Lung microvascular endothelial cell (primary cell): ENCODE measurements around the gene MTA2. TPM values are rescaled to one million over a fixed set of nuclear protein-coding genes. Genes with fewer than 3 reads are reported as not detected.
"Not testable (repeated sequence)": the region's sequence is repeated elsewhere in the genome, so short reads cannot be mapped to it uniquely, and the experiment has no call there.

Experiments
- DNase-seq, 2 donors: peaks; one replicate each; pipeline versions ENCODE4 v3.0.0 to v3.0.0-alpha.2; 2010; ENCODE audit warnings: low read depth in 2 of 2
- total RNA-seq: library from RNA; depleted of rRNA; stranded (reverse); fragments of >200 nt; gene quantifications from 2 replicates; pipeline ENCODE4 v1.2.1, GENCODE V29; 2014

The MTA2 gene
- total RNA-seq: 147 and 148 TPM in 2 replicates

- DNase-seq: peak; percentile 98
Measured at GRCh38 chr11:62601372-62602140, at the start of gene MTA2. TSS of gene MTA2 (minus strand) at chr11:62601865. CDS start at chr11:62601450, 415 bp downstream.

GRCh38 chr11:62650283-62650682, 48.6 kb upstream of the MTA2 start:
- not testable (repeated sequence) for DNase-seq

DNA sequence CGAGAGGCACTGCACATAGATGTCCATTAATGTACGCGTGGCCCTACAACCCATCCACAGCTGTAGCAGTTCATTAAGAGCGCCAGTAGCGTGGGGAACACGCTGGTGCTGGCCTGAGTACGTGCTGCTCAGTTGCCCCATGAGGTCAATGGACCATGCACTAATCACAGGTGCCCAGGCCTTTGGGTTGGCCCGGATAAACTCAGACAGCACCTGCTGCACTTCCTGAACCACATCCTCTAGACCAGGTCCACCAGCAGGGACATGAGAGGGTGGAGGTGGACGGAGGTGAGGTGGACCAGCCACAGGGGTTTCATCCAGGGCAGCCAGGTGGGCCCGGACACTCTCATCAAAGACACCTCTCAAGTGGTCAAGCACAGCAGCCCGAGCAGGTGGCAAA, 47.8 kb upstream of the MTA2 start:
- DNase-seq: no peak

DNA sequence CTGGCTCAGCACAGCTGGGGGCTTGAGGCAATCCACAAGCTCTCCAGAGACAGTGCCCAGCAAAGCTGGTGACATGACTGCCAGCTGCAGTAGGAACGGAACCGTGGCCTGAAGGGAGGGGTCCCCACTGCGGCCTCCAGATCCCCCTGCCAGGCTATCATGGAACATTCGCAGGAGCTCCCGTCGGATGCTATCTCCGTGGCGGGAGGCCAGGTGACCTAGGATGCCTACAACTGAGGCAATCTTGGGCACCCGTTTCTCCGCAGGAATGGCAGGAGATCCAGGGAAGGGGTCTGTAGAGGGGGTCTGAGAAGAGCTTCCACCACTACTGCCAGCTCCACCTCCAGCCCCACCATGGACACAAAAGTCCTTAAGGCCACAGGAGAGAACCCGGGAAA, 47.3 kb upstream of the MTA2 start:
- DNase-seq: no peak

GRCh38 chr11:62648185-62648966, 46.7 kb upstream of the MTA2 start:
- no peak for DNase-seq

GRCh38 chr11:62647609-62648005, 45.9 kb upstream of the MTA2 start:
- no peak for DNase-seq

GRCh38 chr11:62646825-62647608, 45.4 kb upstream of the MTA2 start:
- no peak for DNase-seq

DNA sequence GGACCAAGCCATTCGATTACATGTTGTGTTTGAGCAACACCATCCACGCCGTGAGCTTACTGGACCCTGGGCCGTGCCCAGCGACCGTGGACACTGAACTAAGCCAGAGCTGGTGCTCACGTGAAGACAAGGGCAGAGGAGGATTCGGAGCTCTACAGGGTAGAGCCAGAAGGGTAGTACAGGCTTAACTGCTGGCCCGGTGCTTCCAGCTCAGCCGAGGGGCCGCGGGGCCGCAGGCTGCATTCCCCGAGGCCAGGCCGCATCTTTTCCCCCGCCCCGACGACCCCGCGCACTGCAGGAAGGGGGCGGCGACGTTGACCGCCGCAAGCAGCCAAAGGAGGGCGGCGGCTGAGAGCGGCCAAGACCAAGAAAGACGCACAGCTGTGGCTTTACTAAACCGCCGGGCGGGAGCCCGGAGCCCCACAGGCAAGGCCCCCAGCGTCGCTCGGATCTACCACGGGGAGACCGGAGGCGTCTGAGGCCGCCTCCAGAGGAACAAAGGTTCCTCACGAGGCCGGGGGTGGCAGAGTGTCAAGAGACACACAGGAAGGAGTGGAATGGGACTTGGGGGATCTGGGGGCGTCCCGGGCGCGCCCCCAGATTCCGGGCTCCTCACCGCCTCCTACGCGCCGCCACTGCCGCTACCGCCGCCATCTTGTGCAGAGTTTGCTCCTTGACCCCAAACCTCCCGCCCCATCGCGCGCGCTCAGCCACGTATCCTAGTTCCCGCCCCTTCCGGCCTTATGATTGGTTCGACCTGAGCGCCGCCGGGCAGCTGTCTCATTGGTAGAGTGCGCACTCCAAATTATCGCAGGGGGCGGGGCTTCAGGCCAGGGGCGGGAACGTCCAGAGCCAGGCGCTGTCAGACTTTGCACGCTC, 44.5 kb upstream of the MTA2 start, which contains the start of gene GANAB:
Gene GANAB (minus strand): TSS at position 668 of the 879 bp plus-strand sequence. CDS start 14 bp downstream, at position 654.
- DNase-seq: peak; percentile 98 to 99

DNA sequence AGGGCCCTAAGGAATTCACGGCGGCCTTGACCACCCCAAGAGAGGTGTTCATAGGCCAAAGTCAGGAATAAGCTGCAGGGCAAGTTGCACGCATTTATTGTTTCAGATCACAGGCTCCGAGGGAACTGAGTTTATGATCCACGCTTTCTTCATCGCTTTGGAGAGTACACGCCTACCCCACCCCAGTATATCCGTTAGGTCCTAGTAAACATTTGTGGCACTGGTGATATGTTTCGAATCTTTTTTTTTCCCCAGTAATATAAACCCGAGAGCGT, 43.9 kb upstream of the MTA2 start:
- no peak for DNase-seq

- no peak for DNase-seq
Measured at GRCh38 chr11:62644220-62644619, 42.6 kb upstream of the MTA2 start.

- no peak for DNase-seq
Measured at GRCh38 chr11:62632492-62632891, 30.8 kb upstream of the MTA2 start.

- peak in 1 of 2 donors; percentile 28 for DNase-seq
Measured at GRCh38 chr11:62627713-62628112, 26.0 kb upstream of the MTA2 start.

GRCh38 chr11:62622476-62623089, 20.9 kb upstream of the MTA2 start:
- peak in 1 of 2 donors; percentile 42 for DNase-seq

- peak; percentile 93 to 94 for DNase-seq
Measured at GRCh38 chr11:62621567-62622470, 20.2 kb upstream of the MTA2 start, which contains the start of gene B3GAT3. TSS of gene B3GAT3 (minus strand) at chr11:62621986. CDS start at chr11:62621947, 39 bp downstream.

DNA sequence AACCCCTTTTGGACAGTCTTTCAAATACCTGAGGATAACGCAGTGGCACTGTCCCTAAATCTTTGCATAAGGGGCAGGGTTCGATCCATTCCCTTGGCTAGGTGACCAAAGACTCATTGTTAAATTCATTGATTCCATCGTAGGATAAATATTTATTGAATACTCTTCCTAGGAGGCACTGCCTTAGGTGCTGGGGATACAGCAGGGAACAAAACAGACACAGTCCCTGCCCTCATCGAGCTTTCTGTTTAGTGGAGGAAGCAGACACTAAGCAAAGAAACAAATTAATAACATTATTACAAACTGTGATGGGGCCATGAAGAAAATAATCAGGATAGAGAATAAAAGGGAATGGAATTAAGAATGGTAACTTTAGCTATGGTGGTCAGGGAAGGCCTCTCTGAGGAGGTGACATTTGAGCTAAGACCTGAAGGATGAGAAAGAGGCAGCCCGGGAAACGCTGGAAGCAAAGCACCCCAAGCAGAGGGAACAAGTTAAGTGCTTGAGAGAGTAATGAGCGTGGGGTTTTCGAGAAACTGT, 19.4 kb upstream of the MTA2 start:
- no peak for DNase-seq

- not testable (repeated sequence) for DNase-seq
Measured at GRCh38 chr11:62616957-62617356, 15.3 kb upstream of the MTA2 start.

GRCh38 chr11:62615521-62615920, 13.9 kb upstream of the MTA2 start:
- no peak for DNase-seq

GRCh38 chr11:62614275-62614674, 12.6 kb upstream of the MTA2 start:
- no peak for DNase-seq

GRCh38 chr11:62613291-62613778, 11.7 kb upstream of the MTA2 start:
- no peak for DNase-seq
